Measurements from ENCODE around the gene YPEL3.

The YPEL3 gene

GRCh38 chr16:30087181-30087898 lies 8.7 kb downstream of the YPEL3 start:
- no peaks in the 10 kb centered on the region for H3K27me3 ChIP-seq (ENCODE audit: low read depth, low read length)
- H3K36me3 ChIP-seq (ENCODE audit: control insufficient read depth in 1 of 2, insufficient read depth in 2 of 2, low read length in 2 of 2): peaks cover 22 to 32% of the 10 kb centered on the region in 2 donors
- H3K27ac ChIP-seq (ENCODE audit: low read length): no peak overlapping the region
- peaks cover 0 to 10% of the 10 kb centered on the region in 2 donors for H3K4me1 ChIP-seq (ENCODE audit: control insufficient read depth in 1 of 2, insufficient read depth in 2 of 2, low read length in 2 of 2)
- no peaks in the 10 kb centered on the region for H3K9me3 ChIP-seq (ENCODE audit: control insufficient read depth in 1 of 2, low read length in 2 of 2)
- H3K4me3 ChIP-seq (ENCODE audit: low read depth in 1 of 2, low read length in 2 of 2): no peak overlapping the region

- H3K36me3 ChIP-seq (ENCODE audit: control insufficient read depth in 1 of 2, insufficient read depth in 2 of 2, low read length in 2 of 2): peaks cover 26 to 40% of the 10 kb centered on the region in 2 donors
- no peak overlapping the region for H3K27ac ChIP-seq (ENCODE audit: low read length)
- H3K4me3 ChIP-seq (ENCODE audit: low read depth in 1 of 2, low read length in 2 of 2): no peak overlapping the region
Observed at GRCh38 chr16:30086291-30087140, 9.5 kb downstream of the YPEL3 start.

GRCh38 chr16:30085820-30086219 lies 10.2 kb downstream of the YPEL3 start:
- Histone ChIP-seq H3K4me3 (ENCODE audit: low read depth in 1 of 2, low read length in 2 of 2) (no peak overlapping the region), H3K9me3 (ENCODE audit: control insufficient read depth in 1 of 2, low read length in 2 of 2) (no peaks in the 10 kb centered on the region), H3K27ac (ENCODE audit: low read length) (no peak overlapping the region), H3K27me3 (ENCODE audit: low read depth, low read length) (no peaks in the 10 kb centered on the region), H3K4me1 (ENCODE audit: control insufficient read depth in 1 of 2, insufficient read depth in 2 of 2, low read length in 2 of 2) (no peaks in the 10 kb centered on the region), H3K36me3 (ENCODE audit: control insufficient read depth in 1 of 2, insufficient read depth in 2 of 2, low read length in 2 of 2) (peaks cover 31 to 45% of the 10 kb centered on the region in 2 donors)

More at GRCh38 chr16:30086291-30087140, 9.5 kb downstream of the YPEL3 start:
- H3K4me1 ChIP-seq (ENCODE audit: control insufficient read depth in 1 of 2, insufficient read depth in 2 of 2, low read length in 2 of 2): peaks cover 0 to 6% of the 10 kb centered on the region in 2 donors
- no peaks in the 10 kb centered on the region for H3K9me3 ChIP-seq (ENCODE audit: control insufficient read depth in 1 of 2, low read length in 2 of 2)
- no peaks in the 10 kb centered on the region for H3K27me3 ChIP-seq (ENCODE audit: low read depth, low read length)

- peaks cover 32 to 51% of the 10 kb centered on the region in 2 donors for H3K36me3 ChIP-seq (ENCODE audit: control insufficient read depth in 1 of 2, insufficient read depth in 2 of 2, low read length in 2 of 2)
- H3K9me3 ChIP-seq (ENCODE audit: control insufficient read depth in 1 of 2, low read length in 2 of 2): no peaks in the 10 kb centered on the region
- H3K27me3 ChIP-seq (ENCODE audit: low read depth, low read length): no peaks in the 10 kb centered on the region
- H3K4me3 ChIP-seq (ENCODE audit: low read depth in 1 of 2, low read length in 2 of 2): no peak overlapping the region
- no peaks in the 10 kb centered on the region for H3K4me1 ChIP-seq (ENCODE audit: control insufficient read depth in 1 of 2, insufficient read depth in 2 of 2, low read length in 2 of 2)
- H3K27ac ChIP-seq (ENCODE audit: low read length): no peak overlapping the region
Observed at GRCh38 chr16:30085247-30085646, 10.8 kb downstream of the YPEL3 start.

- H3K9me3 ChIP-seq (ENCODE audit: control insufficient read depth in 1 of 2, low read length in 2 of 2): no peaks in the 10 kb centered on the region
- no peaks in the 10 kb centered on the region for H3K4me1 ChIP-seq (ENCODE audit: control insufficient read depth in 1 of 2, insufficient read depth in 2 of 2, low read length in 2 of 2)
- peaks cover 34 to 54% of the 10 kb centered on the region in 2 donors for H3K36me3 ChIP-seq (ENCODE audit: control insufficient read depth in 1 of 2, insufficient read depth in 2 of 2, low read length in 2 of 2)
- no peak overlapping the region for H3K27ac ChIP-seq (ENCODE audit: low read length)
- no peak overlapping the region for H3K4me3 ChIP-seq (ENCODE audit: low read depth in 1 of 2, low read length in 2 of 2)
- no peaks in the 10 kb centered on the region for H3K27me3 ChIP-seq (ENCODE audit: low read depth, low read length)
Observed at GRCh38 chr16:30084816-30085159, 11.2 kb downstream of the YPEL3 start.

GRCh38 chr16:30084096-30084815 lies 11.8 kb downstream of the YPEL3 start:
- Histone ChIP-seq H3K9me3 (ENCODE audit: control insufficient read depth in 1 of 2, low read length in 2 of 2) (no peaks in the 10 kb centered on the region), H3K27me3 (ENCODE audit: low read depth, low read length) (no peaks in the 10 kb centered on the region), H3K4me1 (ENCODE audit: control insufficient read depth in 1 of 2, insufficient read depth in 2 of 2, low read length in 2 of 2) (no peaks in the 10 kb centered on the region), H3K4me3 (ENCODE audit: low read depth in 1 of 2, low read length in 2 of 2) (no peak overlapping the region), H3K27ac (ENCODE audit: low read length) (no peak overlapping the region), H3K36me3 (ENCODE audit: control insufficient read depth in 1 of 2, insufficient read depth in 2 of 2, low read length in 2 of 2) (peaks cover 39 to 59% of the 10 kb centered on the region in 2 donors)

GRCh38 chr16:30083216-30084055 lies 12.6 kb downstream of the YPEL3 start:
- Histone ChIP-seq H3K27me3 (ENCODE audit: low read depth, low read length) (no peaks in the 10 kb centered on the region), H3K36me3 (ENCODE audit: control insufficient read depth in 1 of 2, insufficient read depth in 2 of 2, low read length in 2 of 2) (peaks cover 44 to 68% of the 10 kb centered on the region in 2 donors), H3K9me3 (ENCODE audit: control insufficient read depth in 1 of 2, low read length in 2 of 2) (no peaks in the 10 kb centered on the region), H3K4me3 (ENCODE audit: low read depth in 1 of 2, low read length in 2 of 2) (no peak overlapping the region), H3K4me1 (ENCODE audit: control insufficient read depth in 1 of 2, insufficient read depth in 2 of 2, low read length in 2 of 2) (peaks cover 0 to 6% of the 10 kb centered on the region in 2 donors), H3K27ac (ENCODE audit: low read length) (no peak overlapping the region)

GRCh38 chr16:30082545-30083090 lies 13.4 kb downstream of the YPEL3 start:
- H3K27ac ChIP-seq (ENCODE audit: low read length): no peak overlapping the region
- H3K4me3 ChIP-seq (ENCODE audit: low read depth in 1 of 2, low read length in 2 of 2): no peak overlapping the region
- peaks cover 0 to 14% of the 10 kb centered on the region in 2 donors for H3K4me1 ChIP-seq (ENCODE audit: control insufficient read depth in 1 of 2, insufficient read depth in 2 of 2, low read length in 2 of 2)
- peaks cover 50 to 73% of the 10 kb centered on the region in 2 donors for H3K36me3 ChIP-seq (ENCODE audit: control insufficient read depth in 1 of 2, insufficient read depth in 2 of 2, low read length in 2 of 2)
- no peaks in the 10 kb centered on the region for H3K27me3 ChIP-seq (ENCODE audit: low read depth, low read length)
- no peaks in the 10 kb centered on the region for H3K9me3 ChIP-seq (ENCODE audit: control insufficient read depth in 1 of 2, low read length in 2 of 2)

GRCh38 chr16:30079480-30079879 lies 16.5 kb downstream of the YPEL3 start:
- no peak overlapping the region for H3K27ac ChIP-seq (ENCODE audit: low read length)
- H3K4me3 ChIP-seq (ENCODE audit: low read depth in 1 of 2, low read length in 2 of 2): no peak overlapping the region
- peaks cover 12 to 33% of the 10 kb centered on the region in 2 donors for H3K4me1 ChIP-seq (ENCODE audit: control insufficient read depth in 1 of 2, insufficient read depth in 2 of 2, low read length in 2 of 2)
- peaks cover 46 to 62% of the 10 kb centered on the region in 2 donors for H3K36me3 ChIP-seq (ENCODE audit: control insufficient read depth in 1 of 2, insufficient read depth in 2 of 2, low read length in 2 of 2)
- no peaks in the 10 kb centered on the region for H3K9me3 ChIP-seq (ENCODE audit: control insufficient read depth in 1 of 2, low read length in 2 of 2)
- H3K27me3 ChIP-seq (ENCODE audit: low read depth, low read length): no peaks in the 10 kb centered on the region

- Histone ChIP-seq H3K4me3 (ENCODE audit: low read depth in 1 of 2, low read length in 2 of 2) (no peak overlapping the region), H3K36me3 (ENCODE audit: control insufficient read depth in 1 of 2, insufficient read depth in 2 of 2, low read length in 2 of 2) (peaks cover 42 to 55% of the 10 kb centered on the region in 2 donors)
Observed at GRCh38 chr16:30078744-30079143, 17.3 kb downstream of the YPEL3 start.

More at GRCh38 chr16:30078744-30079143, 17.3 kb downstream of the YPEL3 start:
- Histone ChIP-seq H3K9me3 (ENCODE audit: control insufficient read depth in 1 of 2, low read length in 2 of 2) (no peaks in the 10 kb centered on the region), H3K27ac (ENCODE audit: low read length) (no peak overlapping the region), H3K4me1 (ENCODE audit: control insufficient read depth in 1 of 2, insufficient read depth in 2 of 2, low read length in 2 of 2) (peaks cover 12 to 33% of the 10 kb centered on the region in 2 donors), H3K27me3 (ENCODE audit: low read depth, low read length) (no peaks in the 10 kb centered on the region)
